Cerebellar nuclear complex (tissue), 1 donor: ENCODE results near the gene ERVK3-1.
A peak's percentile ranks its signal among the peaks of the same experiment; 100 is the strongest.
"Not testable (repeated sequence)": the region's sequence is repeated elsewhere in the genome, so short reads cannot be mapped to it uniquely, and the experiment has no call there.

Source experiments
- DNase-seq, 2 experiments: peaks; one replicate each; lab custom pipeline; 2025; lab: John Stamatoyannopoulos, UW

ERVK3-1 gene

GRCh38 chr19:58304748-58305064 is 471 bp upstream of the ERVK3-1 start:
- no peak for DNase-seq

- DNase-seq, result no peak
Observed at GRCh38 chr19:58305932-58306323, 751 bp downstream of the ERVK3-1 start.

DNA sequence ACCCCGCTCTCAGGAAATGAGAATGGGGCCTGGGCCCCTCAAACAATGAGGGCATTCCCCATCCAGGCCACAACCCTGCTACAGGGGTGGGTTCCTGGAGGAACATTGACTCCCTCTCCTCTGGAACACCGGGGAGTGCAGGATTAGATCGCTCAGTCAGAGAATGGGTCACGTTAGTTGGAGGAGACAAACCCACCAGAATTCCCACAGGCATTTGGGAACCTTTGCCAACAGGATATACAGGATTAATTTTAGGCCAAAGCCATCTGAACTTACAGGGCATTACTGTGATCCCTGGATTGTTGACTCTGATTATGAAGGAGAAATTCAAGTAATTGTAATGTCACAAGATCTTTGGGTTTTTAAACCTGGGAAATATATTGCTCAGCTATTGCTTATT is 2.6 kb downstream of the ERVK3-1 start:
- DNase-seq, result no peak

GRCh38 chr19:58310685-58311084 is 5.5 kb downstream of the ERVK3-1 start:
- DNase-seq, result not testable (repeated sequence)

- DNase-seq, result no peak
Observed at GRCh38 chr19:58311345-58311865, 6.2 kb downstream of the ERVK3-1 start.

- DNase-seq, result no peak
Observed at GRCh38 chr19:58315580-58315979, 10.4 kb downstream of the ERVK3-1 start.

DNA sequence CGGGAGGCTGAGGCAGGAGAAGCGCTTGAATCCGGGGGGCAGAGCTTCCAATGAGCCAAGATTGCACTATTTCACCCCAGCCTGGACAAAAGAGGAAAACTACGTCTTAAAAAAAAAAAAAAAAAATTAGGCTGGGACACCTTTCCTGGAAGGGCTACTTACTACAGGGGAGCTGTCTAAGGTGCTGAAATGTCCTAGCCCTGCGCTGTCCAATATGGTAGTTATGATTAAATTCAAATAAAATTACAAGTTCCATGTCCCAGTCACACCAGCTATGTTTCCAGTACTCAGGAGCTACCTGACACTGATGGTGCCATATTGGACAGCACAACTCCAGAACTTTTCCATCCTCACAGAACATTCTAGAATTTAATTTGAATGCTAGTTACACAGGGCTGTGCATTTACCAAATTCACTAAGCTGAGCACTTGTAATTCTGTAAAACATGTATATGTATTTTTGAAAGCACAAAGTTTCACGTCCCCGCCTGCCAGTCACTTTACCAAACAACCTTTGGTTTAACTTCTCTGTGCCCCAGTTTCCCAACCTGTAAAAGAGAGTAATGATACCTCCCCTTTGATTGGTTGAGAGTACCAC is 12.4 kb downstream of the ERVK3-1 start:
- no peak for DNase-seq

- DNase-seq, result no peak
Observed at GRCh38 chr19:58318297-58318696, 13.1 kb downstream of the ERVK3-1 start.

DNA sequence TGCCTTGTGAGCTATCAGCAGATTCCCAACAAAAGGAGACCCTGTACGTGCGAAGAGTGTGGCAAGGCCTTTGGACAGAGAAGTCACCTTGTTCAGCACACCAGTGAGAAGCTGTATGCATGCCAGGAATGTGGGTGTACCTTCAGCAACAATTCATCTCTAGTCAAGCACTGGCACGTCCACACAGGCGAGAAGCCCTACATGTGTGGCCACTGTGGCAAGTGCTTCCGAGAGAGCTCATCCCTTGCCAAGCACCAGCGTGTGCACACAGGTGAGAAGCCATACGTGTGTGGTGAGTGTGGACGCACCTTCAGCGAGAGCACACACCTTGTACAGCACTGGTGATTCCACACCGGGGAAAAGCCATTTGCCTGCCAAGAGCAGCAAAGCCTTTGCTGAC is 14.1 kb downstream of the ERVK3-1 start:
- no peak for DNase-seq

GRCh38 chr19:58325311-58326022 is 20.3 kb downstream of the ERVK3-1 start:
- no peak for DNase-seq

DNA sequence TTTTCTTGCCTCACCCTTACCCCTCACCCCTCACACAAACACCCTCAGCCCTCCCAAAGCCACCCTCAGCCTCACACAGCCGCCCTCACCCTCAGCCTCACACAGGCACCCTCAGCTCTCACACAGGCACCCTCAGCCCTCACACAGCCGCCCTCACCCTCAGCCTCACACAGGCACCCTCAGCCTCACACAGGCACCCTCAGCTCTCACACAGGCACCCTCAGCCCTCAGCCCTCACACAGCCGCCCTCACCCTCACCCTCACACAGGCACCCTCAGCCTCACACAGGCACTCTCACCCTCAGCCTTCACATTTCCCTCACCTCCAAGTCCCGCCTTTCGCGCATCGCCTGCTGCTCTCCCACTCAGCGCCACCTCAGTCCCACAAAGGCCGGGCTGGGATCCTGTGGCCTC is 21.3 kb downstream of the ERVK3-1 start:
- no peak for DNase-seq

- peak; percentile 87 for DNase-seq
Observed at GRCh38 chr19:58326914-58327726, 21.9 kb downstream of the ERVK3-1 start, which contains the start of gene ZSCAN22. Gene ZSCAN22, plus strand, starts transcription at chr19:58326994. Its CDS starts 7,809 bp downstream, at chr19:58334803.

DNA sequence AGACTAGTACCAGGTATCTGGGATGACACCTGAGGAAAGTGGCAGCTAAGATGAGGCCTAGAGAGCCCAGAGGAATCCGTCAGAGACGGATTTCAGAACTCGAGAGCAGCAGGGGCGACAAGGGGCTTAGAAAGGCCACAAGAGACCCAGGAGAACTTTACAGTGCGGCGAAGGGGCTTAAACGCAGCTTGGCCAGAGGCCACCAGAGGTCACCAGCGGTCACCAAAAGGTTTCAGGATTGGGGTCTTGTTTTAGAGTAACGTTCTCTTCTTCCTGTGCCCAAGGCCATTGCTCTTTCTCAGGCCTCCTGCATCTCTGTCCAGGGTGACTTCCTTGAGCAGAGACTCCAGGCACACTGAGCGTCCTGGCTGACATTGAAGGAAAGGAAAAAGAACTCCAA is 23.8 kb downstream of the ERVK3-1 start:
- DNase-seq, result no peak

GRCh38 chr19:58330458-58330857 is 25.3 kb downstream of the ERVK3-1 start:
- no peak for DNase-seq

DNA sequence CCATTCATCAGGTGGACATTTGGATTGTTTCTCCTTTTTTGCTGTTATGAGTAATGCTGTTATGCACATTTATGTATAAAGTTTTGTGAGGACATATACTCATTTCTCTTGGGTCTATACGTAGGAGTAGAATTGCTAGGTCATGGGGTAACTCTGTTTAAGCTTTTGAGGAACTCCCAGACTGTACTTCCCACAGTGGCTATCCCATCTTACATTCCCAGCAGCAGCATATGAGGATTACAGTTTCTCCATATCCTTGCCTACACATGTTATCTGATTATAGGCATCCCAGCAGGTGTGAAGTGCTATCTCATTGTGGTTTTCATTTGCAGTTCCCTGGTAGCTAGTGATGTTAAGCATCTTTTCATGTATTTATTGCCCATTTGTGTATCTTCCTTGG is 27.5 kb downstream of the ERVK3-1 start:
- DNase-seq, result no peak

DNA sequence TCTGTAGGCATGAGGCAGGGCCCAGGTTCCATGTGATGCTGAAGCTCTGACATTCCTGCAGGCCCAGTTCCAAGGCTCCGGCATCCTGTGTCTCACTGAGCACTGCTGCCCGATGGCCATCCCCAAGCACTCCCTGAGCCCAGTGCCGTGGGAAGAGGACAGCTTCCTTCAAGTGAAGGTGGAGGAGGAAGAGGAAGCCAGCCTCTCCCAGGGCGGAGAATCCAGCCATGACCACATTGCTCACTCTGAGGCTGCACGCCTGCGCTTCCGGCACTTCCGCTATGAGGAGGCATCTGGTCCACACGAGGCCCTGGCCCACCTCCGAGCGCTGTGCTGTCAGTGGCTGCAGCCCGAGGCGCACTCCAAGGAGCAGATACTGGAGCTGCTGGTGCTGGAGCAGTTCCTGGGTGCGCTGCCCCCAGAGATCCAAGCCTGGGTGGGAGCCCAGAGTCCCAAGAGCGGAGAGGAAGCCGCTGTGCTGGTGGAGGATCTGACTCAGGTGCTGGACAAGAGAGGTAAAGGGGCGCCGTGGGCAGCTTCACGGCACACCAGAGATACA is 29.6 kb downstream of the ERVK3-1 start:
- DNase-seq, result no peak

DNA sequence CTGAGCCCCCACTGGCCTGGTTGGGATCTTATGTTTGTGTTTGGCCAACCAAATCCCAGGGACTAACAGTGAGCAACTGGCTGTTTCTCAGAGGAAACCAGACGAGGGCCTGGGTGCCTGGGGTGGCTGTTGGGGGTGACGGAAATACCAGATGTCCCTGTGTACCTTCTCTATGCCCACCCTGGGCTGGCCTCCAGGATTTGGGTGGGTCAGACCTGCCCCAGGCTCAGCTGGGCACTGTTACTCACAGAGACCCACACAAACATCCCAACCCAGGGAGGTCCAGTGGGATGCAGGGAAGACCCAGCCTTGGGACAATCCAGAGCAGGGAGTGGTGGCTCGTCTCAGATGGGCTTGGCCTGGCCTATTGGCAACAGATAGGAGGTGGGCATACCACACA is 30.5 kb downstream of the ERVK3-1 start:
- no peak for DNase-seq

- DNase-seq, result no peak
Observed at GRCh38 chr19:58336216-58336615, 31.0 kb downstream of the ERVK3-1 start.

GRCh38 chr19:58336820-58337219 is 31.6 kb downstream of the ERVK3-1 start:
- DNase-seq, result no peak

DNA sequence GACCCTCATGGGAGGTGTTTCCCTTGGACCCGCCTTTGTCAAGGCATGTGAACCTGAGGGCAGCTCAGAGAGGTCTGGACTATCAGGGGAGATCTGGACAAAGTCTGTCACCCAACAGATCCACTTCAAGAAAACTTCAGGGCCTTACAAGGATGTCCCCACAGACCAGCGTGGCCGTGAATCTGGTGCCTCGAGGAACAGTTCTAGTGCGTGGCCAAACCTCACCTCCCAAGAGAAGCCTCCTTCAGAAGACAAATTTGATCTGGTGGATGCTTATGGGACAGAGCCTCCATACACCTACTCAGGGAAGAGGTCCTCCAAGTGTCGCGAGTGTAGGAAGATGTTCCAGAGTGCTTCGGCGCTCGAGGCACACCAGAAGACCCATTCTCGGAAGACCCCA is 33.2 kb downstream of the ERVK3-1 start:
- no peak for DNase-seq

GRCh38 chr19:58338825-58339558 is 33.8 kb downstream of the ERVK3-1 start:
- DNase-seq, result no peak

DNA sequence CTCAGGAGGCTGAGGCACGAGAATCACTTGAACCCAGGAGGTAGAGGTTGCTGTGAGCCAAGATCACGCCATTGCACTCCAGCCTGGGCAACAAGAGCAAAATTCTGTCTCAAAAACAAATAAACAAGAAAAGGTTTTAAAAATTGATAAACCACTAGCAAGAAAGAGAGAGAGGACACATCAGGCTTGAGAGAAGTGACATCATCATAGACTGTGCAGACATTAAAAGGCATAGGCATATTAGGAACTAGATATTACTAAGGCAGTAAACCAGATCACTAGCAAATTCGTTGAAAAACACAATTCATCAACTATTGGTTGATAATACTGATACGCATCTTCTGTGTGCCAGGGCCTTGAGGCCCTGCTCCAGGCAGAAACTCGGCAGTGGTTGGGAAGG is 40.4 kb downstream of the ERVK3-1 start:
- no peak for DNase-seq
